Neural cell (in vitro differentiated cells): Measurements from ENCODE around the gene NGF. TPM values are rescaled to one million over a fixed set of nuclear protein-coding genes. Genes with fewer than 3 reads are reported as not detected.

Experiments used
- H2AFZ ChIP-seq: fragments of 200-600, 300-800 bp; sonication (generic), shearing (Covaris generic); 2 replicates; pipeline ENCODE4 v1.6.0; 2014; ENCODE audit warnings: low read depth, mild to moderate bottlenecking, antibody characterized with exemption, low read length, moderate library complexity
- H3F3A ChIP-seq: fragments of 200-600 bp; shearing (Covaris generic); 2 replicates; pipeline ENCODE4 v1.6.1; 2016; ENCODE audit warnings: mild to moderate bottlenecking, moderate library complexity, mixed read lengths, antibody characterized with exemption, low read length; ENCODE audit not compliant: insufficient read depth, poor library complexity, severe bottlenecking
- H3K27ac ChIP-seq: fragments of 200-600, 300-800 bp; sonication (generic), shearing (Covaris generic); 2 replicates; pipeline ENCODE4 v1.5.1; 2014; ENCODE audit warnings: mild to moderate bottlenecking, low read length, moderate library complexity
- H3K27me3 ChIP-seq: fragments of 300-800, 200-600 bp; sonication (generic), shearing (Covaris generic); 2 replicates; pipeline ENCODE4 v1.6.0; 2014; ENCODE audit warnings: mild to moderate bottlenecking, low read depth, low read length, moderate library complexity; ENCODE audit not compliant: insufficient read depth
- H3K36me3 ChIP-seq: fragments of 300-800, 200-600 bp; sonication (generic), shearing (Covaris generic); 2 replicates; pipeline ENCODE4 v1.5.1; 2014; ENCODE audit warnings: mild to moderate bottlenecking, antibody characterized with exemption, low read length, moderate library complexity; ENCODE audit not compliant: insufficient read depth
- H3K4me2 ChIP-seq: fragments of 300-800, 200-600 bp; sonication (generic), shearing (Covaris generic); 2 replicates; pipeline ENCODE4 v1.6.0; 2014; ENCODE audit warnings: mild to moderate bottlenecking, low read length
- H3K4me3 ChIP-seq: fragments of 300-800, 200-600 bp; sonication (generic), shearing (Covaris generic); 2 replicates; pipeline ENCODE4 v1.5.1; 2014; ENCODE audit warnings: mild to moderate bottlenecking, low read length, moderate library complexity
- H3K79me2 ChIP-seq: fragments of 200-600 bp; shearing (Covaris generic); replicated peaks from 2 replicates; pipeline ENCODE4 v1.6.0; 2014; ENCODE audit warnings: mild to moderate bottlenecking, low read length, moderate library complexity; ENCODE audit not compliant: insufficient read depth
- H3K9ac ChIP-seq: fragments of 300-800, 200-600 bp; sonication (generic), shearing (Covaris generic); 2 replicates; pipeline ENCODE4 v1.6.1; 2016; ENCODE audit warnings: mild to moderate bottlenecking, low read length, mixed read lengths
- H3K9me2 ChIP-seq: fragments of 200-600 bp; shearing (Covaris generic); 2 replicates; pipeline ENCODE4 v1.6.1; 2016; ENCODE audit warnings: mild to moderate bottlenecking, low read length, mixed read lengths; ENCODE audit not compliant: insufficient read depth
- H3K9me3 ChIP-seq: fragments of 200-600, 300-800 bp; sonication (generic), shearing (Covaris generic); 2 replicates; pipeline ENCODE4 v1.6.1; 2016; ENCODE audit warnings: mild to moderate bottlenecking, mixed run types, low read length, moderate library complexity, mixed read lengths
- H4K20me1 ChIP-seq: fragments of 200-600 bp; shearing (Covaris generic); 2 replicates; pipeline ENCODE4 v1.6.1; 2016; ENCODE audit warnings: mild to moderate bottlenecking, mixed run types; ENCODE audit not compliant: insufficient read depth
- CTCF ChIP-seq: fragments of 450-650 bp; IDR thresholded peaks from 2 replicates; pipeline ENCODE4 v1.5.1; 2014; ENCODE audit warnings: antibody characterized with exemption, mild to moderate bottlenecking, moderate library complexity; ENCODE audit not compliant: poor library complexity, severe bottlenecking
- EP300 ChIP-seq: fragments of 450-650 bp; conservative IDR thresholded peaks from 2 replicates; pipeline ENCODE4 v1.6.1; 2014; ENCODE audit warnings: antibody characterized with exemption, mild to moderate bottlenecking, moderate library complexity; ENCODE audit not compliant: poor library complexity, severe bottlenecking
- EZH2 ChIP-seq: fragments of 200-600, 300-800 bp; shearing (Covaris generic), sonication (generic); IDR thresholded peaks from 2 replicates; pipeline ENCODE4 v1.6.1; 2014; ENCODE audit warnings: antibody characterized with exemption, low read length, borderline replicate concordance, mild to moderate bottlenecking; ENCODE audit not compliant: insufficient read depth, poor library complexity, severe bottlenecking
- MXI1 ChIP-seq: fragments of 450-650 bp; conservative IDR thresholded peaks from 2 replicates; pipeline ENCODE4 v1.6.1; 2014; ENCODE audit warnings: antibody characterized with exemption, mild to moderate bottlenecking; ENCODE audit not compliant: poor library complexity, severe bottlenecking
- POLR2AphosphoS5 ChIP-seq: IDR thresholded peaks from 2 replicates; pipeline ENCODE4 v1.6.1; 2012
- RAD21 ChIP-seq: fragments of 450-650 bp; conservative IDR thresholded peaks from 2 replicates; pipeline ENCODE4 v1.6.1; 2014; ENCODE audit warnings: antibody characterized with exemption, mild to moderate bottlenecking, moderate library complexity
- REST ChIP-seq: IDR thresholded peaks from 2 replicates; pipeline ENCODE4 v1.6.1; 2012; ENCODE audit warnings: borderline replicate concordance
- SMC3 ChIP-seq: fragments of 450-650 bp; conservative IDR thresholded peaks from 2 replicates; pipeline ENCODE4 v1.6.1; 2014; ENCODE audit warnings: antibody characterized with exemption, mild to moderate bottlenecking, moderate library complexity; ENCODE audit not compliant: poor library complexity
- TAF1 ChIP-seq: IDR thresholded peaks from 2 replicates; pipeline ENCODE4 v1.6.1; 2012; ENCODE audit warnings: low read depth
- polyA plus RNA-seq: library from polyadenylated mRNA; depleted of rRNA; stranded (reverse); fragments of >200 nt; gene quantifications from 2 replicates; pipeline ENCODE4 v1.2.3, GENCODE V29; 2014

NGF gene
- polyA plus RNA-seq, 1 donor from 2014 or later, result not detected

- Histone ChIP-seq H3K9me3 (no peaks in the 10 kb centered on the region), H3F3A (no peaks in the 10 kb centered on the region), H3K27ac (no peak overlapping the region), H3K9ac (no peak overlapping the region), H2AFZ (no peak overlapping the region), H3K9me2 (no peaks in the 10 kb centered on the region), H3K4me3 (no peak overlapping the region), H4K20me1 (no peaks in the 10 kb centered on the region), H3K27me3 (no peaks in the 10 kb centered on the region), H3K79me2 (no peaks in the 10 kb centered on the region), H3K36me3 (no peaks in the 10 kb centered on the region), H3K4me2 (no peak overlapping the region)
- TF ChIP-seq MXI1 (no peak), SMC3 (no peak), TAF1 (no peak), REST (no peak), EZH2 (no peak), EP300 (no peak), RAD21 (no peak), POLR2AphosphoS5 (no peak), CTCF (no peak)
Observed at GRCh38 chr1:115261496-115261895, 76.6 kb downstream of the NGF start.

- Histone ChIP-seq H3K27me3 (no peaks in the 10 kb centered on the region), H3F3A (no peaks in the 10 kb centered on the region), H3K9me3 (no peaks in the 10 kb centered on the region), H3K9me2 (no peaks in the 10 kb centered on the region), H3K9ac (no peak overlapping the region), H4K20me1 (no peaks in the 10 kb centered on the region), H3K79me2 (no peaks in the 10 kb centered on the region), H2AFZ (no peak overlapping the region), H3K27ac (no peak overlapping the region), H3K36me3 (no peaks in the 10 kb centered on the region), H3K4me3 (no peak overlapping the region), H3K4me2 (no peak overlapping the region)
- TF ChIP-seq CTCF, result no peak
- no peak for TF ChIP-seq SMC3
- TF ChIP-seq RAD21, result no peak
- no peak for TF ChIP-seq EZH2
- TF ChIP-seq POLR2AphosphoS5, result no peak
- TF ChIP-seq EP300, result no peak
- TF ChIP-seq TAF1, result no peak
- no peak for TF ChIP-seq REST
- TF ChIP-seq MXI1, result no peak
Observed at GRCh38 chr1:115258302-115258866, 79.7 kb downstream of the NGF start.
